IMR-90 (cell line): ENCODE data around the gene NHLRC2.

ENCODE experiments used
- MAZ ChIP-seq: IDR thresholded peaks from 2 replicates; pipeline ENCODE4 v1.6.1; 2012; ENCODE audit warnings: low read depth, mild to moderate bottlenecking, low read length, improper control_type of control experiment, moderate library complexity, borderline replicate concordance
- RAD21 ChIP-seq: IDR thresholded peaks from 2 replicates; pipeline ENCODE4 v1.6.1; 2012; ENCODE audit warnings: low read length, improper control_type of control experiment

DNA sequence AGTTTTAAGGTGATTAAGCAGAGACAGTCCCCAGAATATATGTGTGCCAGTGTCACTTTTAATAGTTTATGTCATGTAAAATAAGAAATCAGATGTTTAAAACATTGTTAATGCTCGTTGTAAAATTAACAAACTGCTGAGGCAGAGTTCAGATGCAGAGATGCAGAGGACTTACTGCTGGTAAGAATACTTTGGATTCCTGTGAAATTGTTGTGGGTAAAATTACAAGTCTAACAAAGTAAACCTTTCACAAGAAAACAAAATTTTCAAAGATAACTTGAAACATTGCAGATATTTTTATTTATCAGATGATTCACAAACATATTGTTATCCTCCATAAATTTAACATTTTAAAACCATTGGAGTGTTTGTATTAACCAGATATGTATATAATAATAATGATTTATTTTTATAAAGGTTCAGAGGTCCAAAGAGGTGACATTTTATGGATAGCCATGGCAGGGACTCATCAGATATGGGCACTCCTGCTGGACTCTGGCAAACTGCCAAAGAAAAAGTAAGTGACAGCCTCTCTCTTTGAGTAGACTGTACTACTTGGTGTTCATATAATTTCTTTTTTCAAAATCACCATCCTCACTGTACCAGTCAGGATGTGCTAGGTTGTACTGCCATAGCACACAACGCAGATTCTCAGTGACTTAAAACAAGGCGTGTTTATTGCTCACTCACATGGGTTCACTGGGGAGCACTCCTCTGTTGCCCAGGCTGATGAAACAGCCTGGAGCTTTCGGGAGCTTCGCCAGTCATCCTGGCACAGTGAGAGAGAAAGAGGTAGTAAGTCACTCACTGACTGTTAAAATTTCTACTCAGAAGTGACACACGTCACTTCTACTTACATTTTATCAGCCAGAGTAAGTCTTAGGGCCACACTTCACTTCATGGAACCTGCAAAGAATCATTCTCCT, 43.5 kb downstream of the NHLRC2 start:
- no peak for TF ChIP-seq MAZ
- TF ChIP-seq RAD21 = no peak
